GM12878 (cell line): ENCODE data around the gene MEIKIN. TPM values are rescaled to one million over a fixed set of nuclear protein-coding genes. Genes with fewer than 3 reads are reported as not detected.

ENCODE experiments used
- ATAC-seq: fragments of 200-7000 bp; cut with Tn5 transposase; 3 replicates; pipeline ENCODE4 v1.9.1; 2020; ENCODE audit warnings: mild to moderate bottlenecking, moderate library complexity
- BruUV-seq: library from RNA; stranded (reverse); fragments of 400-500 nt; replicated peaks from 2 replicates; lab custom pipeline; 2021; lab: Mats Ljungman, UMichigan
- CTCF ChIA-PET: fragments of 300-600 bp; sonication (Branson Sonifier 250); formaldehyde crosslinking; extraction: SDS; loops from one replicate; lab custom pipeline; 2021; ENCODE audit warnings: inconsistent platforms; lab: Yijun Ruan, JAX
- POLR2A ChIA-PET: fragments of 350-600 bp; formaldehyde crosslinking; extraction: SDS; loops from one replicate; lab custom pipeline; 2021; ENCODE audit warnings: inconsistent platforms; lab: Charles Lee
- RAD21 ChIA-PET: fragments of 300-600 bp; sonication (Branson Sonifier 250); formaldehyde crosslinking; loops from one replicate; lab custom pipeline; 2023; ENCODE audit warnings: antibody characterized with exemption; ENCODE audit not compliant: unreplicated experiment; lab: Charles Lee
- SMC1A ChIA-PET: fragments of 300-600 bp; sonication (Branson Sonifier 250); formaldehyde crosslinking; loops from one replicate; lab custom pipeline; 2023; ENCODE audit not compliant: unreplicated experiment, uncharacterized antibody; lab: Charles Lee
- DNase-seq: peaks from one replicate; pipeline ENCODE4 v3.0.0-alpha.2; 2011; ENCODE audit warnings: low read depth, low spot score
- FAIRE-seq: peaks from 3 replicates; lab custom pipeline; 2011; peaks lifted over from hg19 to GRCh38; lab: Jason Lieb, UNC
- H2AFZ ChIP-seq: 2 replicates; pipeline ENCODE4 v1.6.0; 2011; ENCODE audit warnings: low read depth, low read length, control low read depth; ENCODE audit not compliant: control insufficient read depth
- H3K27ac ChIP-seq: 2 replicates; pipeline ENCODE4 v1.5.1; 2011; ENCODE audit warnings: control low read depth; ENCODE audit not compliant: control insufficient read depth, insufficient read depth
- H3K27me3 ChIP-seq, 2 experiments: replicated peaks in 1 of 2; 2 replicates each; pipeline versions ENCODE4 v1.6.0 to v1.6.1; 2011; ENCODE audit warnings: low read length in 1 of 2; ENCODE audit not compliant: control insufficient read depth in 2 of 2, insufficient read depth in 2 of 2
- H3K36me3 ChIP-seq, 2 experiments: 2 replicates each; pipeline ENCODE4 v1.5.1; 2011; ENCODE audit warnings: low read length in 1 of 2; ENCODE audit not compliant: control insufficient read depth in 2 of 2, insufficient read depth in 2 of 2
- H3K4me1 ChIP-seq: 2 replicates; pipeline ENCODE4 v1.6.1; 2011; ENCODE audit warnings: mild to moderate bottlenecking, low read length, moderate library complexity, mixed read lengths; ENCODE audit not compliant: control insufficient read depth, insufficient read depth
- H3K4me2 ChIP-seq: 2 replicates; pipeline ENCODE4 v1.6.0; 2011; ENCODE audit warnings: control low read depth; ENCODE audit not compliant: control insufficient read depth, insufficient read depth
- H3K4me3 ChIP-seq: fragments of 200-600 bp; sonication (generic); 2 replicates; pipeline ENCODE4 v1.5.1; 2016
- H3K79me2 ChIP-seq: 2 replicates; pipeline ENCODE4 v1.6.0; 2011; ENCODE audit warnings: low read length; ENCODE audit not compliant: control insufficient read depth, insufficient read depth
- H3K9ac ChIP-seq: 2 replicates; pipeline ENCODE4 v1.8.0; 2011; ENCODE audit warnings: low read length, control low read depth, mixed read lengths; ENCODE audit not compliant: control insufficient read depth, insufficient read depth
- H3K9me3 ChIP-seq: replicated peaks from 3 replicates; pipeline ENCODE4 v1.5.1; 2011; ENCODE audit warnings: mild to moderate bottlenecking, low read length; ENCODE audit not compliant: control insufficient read depth, insufficient read depth
- H4K20me1 ChIP-seq: 2 replicates; pipeline ENCODE4 v1.6.0; 2011; ENCODE audit not compliant: control insufficient read depth, insufficient read depth
- CBFB ChIP-seq: IDR thresholded peaks from 2 replicates; pipeline ENCODE4 v1.6.1; 2016; ENCODE audit warnings: antibody characterized with exemption, low read depth
- CHD2 ChIP-seq: IDR thresholded peaks from 2 replicates; pipeline ENCODE4 v1.6.1; 2011; ENCODE audit warnings: low read depth, low read length, improper control_type of control experiment, borderline replicate concordance
- CREB1 ChIP-seq: IDR thresholded peaks from 2 replicates; pipeline ENCODE4 v1.6.1; 2012; ENCODE audit warnings: low read depth, mild to moderate bottlenecking, inconsistent platforms
- HDGF ChIP-seq: fragments of 450-650 bp; IDR thresholded peaks from 2 replicates; pipeline ENCODE4 v1.6.1; 2016; ENCODE audit warnings: antibody characterized with exemption
- MTA2 ChIP-seq: fragments of 450-650 bp; IDR thresholded peaks from 2 replicates; pipeline ENCODE4 v1.6.1; 2016; ENCODE audit warnings: low read depth, mild to moderate bottlenecking, moderate library complexity
- NBN ChIP-seq: fragments of 450-650 bp; IDR thresholded peaks from 2 replicates; pipeline ENCODE4 v1.6.1; 2016
- NR2C1 ChIP-seq: fragments of 450-650 bp; IDR thresholded peaks from 2 replicates; pipeline ENCODE4 v1.6.1; 2017; ENCODE audit warnings: antibody characterized with exemption, mild to moderate bottlenecking, moderate library complexity
- NR2F1 ChIP-seq: fragments of 450-650 bp; conservative IDR thresholded peaks from 2 replicates; pipeline ENCODE4 v1.6.1; 2017; ENCODE audit warnings: mild to moderate bottlenecking
- WRNIP1 ChIP-seq: IDR thresholded peaks from 2 replicates; pipeline ENCODE4 v1.6.1; 2011; ENCODE audit warnings: low read depth, low read length, improper control_type of control experiment, borderline replicate concordance
- WGBS: methylation state at CpG from one replicate; pipeline ENCODE4 v1.1.6; 2016; ENCODE audit warnings: low lambda C conversion rate; ENCODE audit not compliant: insufficient replicate concordance, insufficient coverage; ENCODE audit errors: missing lambda C conversion rate; 5-methylcytosine and 5-hydroxymethylcytosine counted together
- in situ Hi-C: fragments of 300-500 bp; cut with MboI; formaldehyde crosslinking; loops from 9 replicates; pipeline ENCODE4 v1.14.3; 2018; ENCODE audit warnings: mixed read lengths
- intact Hi-C: fragments of 100-400 bp; cut with micrococcal nuclease; formaldehyde crosslinking; loops from one replicate; pipeline ENCODE4 v1.14.2; 2022; ENCODE audit not compliant: unreplicated experiment
- polyA plus RNA-seq, 11 experiments: library from polyadenylated mRNA; depleted of rRNA in 4 of 11; unstranded in 6 of 11; stranded (reverse) in 5 of 11; fragments of >200 nt; fragmentation: Nextera tagmentation in 4 of 11; fragmentation: Illumina TruSeq in 1 of 11; extraction: Ambion mirVana in 4 of 11; extraction: Trizol in 1 of 11; gene quantifications; 1 replicate in 1 of 11; 2 replicates in 10 of 11; pipeline versions ENCODE4 v1.2.1 to v1.2.3, GENCODE V29; 2011 to 2016; ENCODE audit warnings: inconsistent platforms in 2 of 11, missing spikeins in 2 of 11, low read depth in 1 of 11
- total RNA-seq, 4 experiments: library from RNA; depleted of rRNA in 3 of 4; stranded (reverse); fragments of >200 nt in 3 of 4; fragmentation: Illumina TruSeq in 1 of 4; extraction: Trizol in 1 of 4; gene quantifications; 2 replicates each; pipeline versions ENCODE4 v1.2.1 to v1.2.3, GENCODE V29; 2013 to 2021
- TF ChIP-seq, protein P1 (sequence below): IDR thresholded peaks from 2 replicates; pipeline ENCODE4 v1.6.1; 2011; ENCODE audit warnings: borderline replicate concordance, low read depth, mild to moderate bottlenecking, moderate library complexity, low read length; ENCODE audit not compliant: insufficient read depth, poor library complexity, severe bottlenecking

The MEIKIN gene
- total and polyA plus RNA-seq, 10 of the 15 experiments (the other 5 are each of a cell fraction or from before 2014, with no cell fraction given): not detected

DNA sequence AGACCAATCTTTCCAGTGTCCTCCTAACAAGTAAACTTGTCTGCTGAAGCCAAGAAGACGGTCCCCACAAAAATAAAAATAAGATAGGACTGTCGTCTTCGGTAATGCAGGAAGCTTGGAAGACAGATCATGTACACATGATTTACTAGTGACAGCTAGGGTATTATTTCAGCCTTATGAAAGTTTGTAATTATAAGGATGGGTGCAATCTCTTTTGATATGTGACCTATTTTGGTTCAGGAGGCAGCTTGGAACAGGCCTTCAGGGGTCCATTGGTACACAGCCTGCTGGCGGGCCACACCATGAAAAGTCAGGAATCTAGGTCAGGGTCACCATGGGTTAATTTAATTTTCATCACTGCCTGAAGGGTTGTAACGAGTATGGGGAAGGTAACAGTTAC lies 13.7 kb upstream of the MEIKIN start:
- Histone ChIP-seq H3K4me3 (no peak overlapping the region), H3K79me2 (no peaks in the 10 kb centered on the region), H4K20me1 (no peaks in the 10 kb centered on the region), H3K27me3 (no peaks in the 10 kb centered on the region)
- no TSS peak for BruUV-seq
- in situ Hi-C loops: no loop called here
- intact Hi-C loops: no loop called here
- DNase-seq (no peak), ATAC-seq (no peak), FAIRE-seq (no peak)
- CTCF ChIA-PET: no interaction called here
- no peak for TF ChIP-seq MTA2
- TF ChIP-seq CREB1: no peak
- TF ChIP-seq NR2F1: no peak
- TF ChIP-seq, protein P1, sequence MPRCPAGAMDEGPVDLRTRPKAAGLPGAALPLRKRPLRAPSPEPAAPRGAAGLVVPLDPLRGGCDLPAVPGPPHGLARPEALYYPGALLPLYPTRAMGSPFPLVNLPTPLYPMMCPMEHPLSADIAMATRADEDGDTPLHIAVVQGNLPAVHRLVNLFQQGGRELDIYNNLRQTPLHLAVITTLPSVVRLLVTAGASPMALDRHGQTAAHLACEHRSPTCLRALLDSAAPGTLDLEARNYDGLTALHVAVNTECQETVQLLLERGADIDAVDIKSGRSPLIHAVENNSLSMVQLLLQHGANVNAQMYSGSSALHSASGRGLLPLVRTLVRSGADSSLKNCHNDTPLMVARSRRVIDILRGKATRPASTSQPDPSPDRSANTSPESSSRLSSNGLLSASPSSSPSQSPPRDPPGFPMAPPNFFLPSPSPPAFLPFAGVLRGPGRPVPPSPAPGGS: no peak
- no peak for TF ChIP-seq WRNIP1
- no peak for TF ChIP-seq NR2C1
- no peak for TF ChIP-seq CHD2
- no peak for TF ChIP-seq CBFB
- no peak for TF ChIP-seq HDGF
- no peak for TF ChIP-seq NBN
- TF ChIP-seq, all 136 proteins: peak for 0
- SMC1A ChIA-PET: no interaction called here
- 42% methylated on average over 5 of the region's 5 CpGs for WGBS
- H3K4me1 ChIP-seq: no peaks in the 10 kb centered on the region
- POLR2A ChIA-PET: no interaction called here
- no peaks in the 10 kb centered on the region for H3K36me3 ChIP-seq
- H3K9me3 ChIP-seq: no peaks in the 10 kb centered on the region
- no peak overlapping the region for H3K9ac ChIP-seq
- no peak overlapping the region for H3K4me2 ChIP-seq
- H2AFZ ChIP-seq: no peak overlapping the region
- RAD21 ChIA-PET: no interaction called here
- no peak overlapping the region for H3K27ac ChIP-seq
